Kidney (tissue), 14 donors: ENCODE data around the gene CCDC12. TPM values are rescaled to one million over a fixed set of nuclear protein-coding genes. Genes with fewer than 3 reads are reported as not detected.

ENCODE experiments used
- DNase-seq, 5 donors: peaks; one replicate each; pipeline ENCODE4 v3.0.0-alpha.2; 2013 to 2020
- FAIRE-seq: peaks from 2 replicates; lab custom pipeline; 2012; peaks lifted over from hg19 to GRCh38; lab: Jason Lieb, UNC
- H3K27ac ChIP-seq, 2 donors: one replicate each; pipeline ENCODE4 v1.7.0; 2013; ENCODE audit warnings: low read depth in 2 of 2, low read length in 2 of 2, inconsistent platforms in 1 of 2
- H3K27me3 ChIP-seq: one replicate; pipeline ENCODE4 v1.7.1; 2013; ENCODE audit warnings: low read length, inconsistent platforms; ENCODE audit not compliant: control insufficient read depth, insufficient read depth
- H3K36me3 ChIP-seq, 3 donors: one replicate each; pipeline versions ENCODE4 v1.7.0 to v1.7.1; 2013; ENCODE audit warnings: low read length in 3 of 3, control low read depth in 1 of 3, inconsistent platforms in 1 of 3; ENCODE audit not compliant: insufficient read depth in 3 of 3, control insufficient read depth in 2 of 3
- H3K4me1 ChIP-seq, 3 donors: one replicate each; pipeline versions ENCODE4 v1.7.0 to v1.7.1; 2013; ENCODE audit warnings: low read length in 3 of 3, inconsistent platforms in 1 of 3, low read depth in 1 of 3; ENCODE audit not compliant: control insufficient read depth in 2 of 3, insufficient read depth in 2 of 3
- H3K4me3 ChIP-seq, 3 donors: one replicate each; pipeline versions ENCODE4 v1.7.0 to v1.8.1; 2013; ENCODE audit warnings: low read length in 3 of 3, control low read depth in 1 of 3, inconsistent platforms in 1 of 3
- H3K9ac ChIP-seq, 3 donors: one replicate each; pipeline versions ENCODE4 v1.7.0 to v1.7.1; 2013; ENCODE audit warnings: low read length in 3 of 3, control low read depth in 1 of 3, inconsistent platforms in 1 of 3
- H3K9me3 ChIP-seq, 3 donors: one replicate each; pipeline versions ENCODE4 v1.7.0 to v1.7.1; 2013; ENCODE audit warnings: low read length in 3 of 3, control low read depth in 1 of 3, inconsistent platforms in 1 of 3; ENCODE audit not compliant: control insufficient read depth in 2 of 3, insufficient read depth in 1 of 3
- CTCF ChIP-seq: IDR thresholded peaks from 3 replicates; pipeline ENCODE4 v1.5.1; 2012; ENCODE audit warnings: mild to moderate bottlenecking, moderate library complexity, borderline replicate concordance; ENCODE audit not compliant: insufficient read depth; ENCODE audit errors: extremely low read depth
- intact Hi-C: fragments of 100-400 bp; cut with DNase I; formaldehyde crosslinking; loops from one replicate; pipeline ENCODE4 v1.11.1; 2022
- polyA plus RNA-seq: library from polyadenylated mRNA; stranded (reverse); fragments of 350-450 nt; fragmentation: Illumina TruSeq; extraction: RNeasy Lipid Tissue Mini Kit (QIAGEN cat#74804); gene quantifications from one replicate; pipeline ENCODE4 v1.2.3, GENCODE V29; 2014; ENCODE audit warnings: low read depth, low replicate concordance; ENCODE audit not compliant: insufficient read depth
- total RNA-seq: library from RNA; stranded (reverse); fragmentation: NEBNext Ultra II Directional; extraction: Animal tissue kit (Norgen Biotek cat#: 25700); gene quantifications from one replicate; pipeline ENCODE4 v1.2.1, GENCODE V29; 2021
- donor health status: control.
- donor health status: control.
- donor health status: control.
- donor health status: control.
- donor health status: control.
- donor health status: DM: yes; HTN: yes; CAD: no.
- donor health status: Normal renal cell carcinoma (clear cell type).

Gene CCDC12
- total and polyA plus RNA-seq, 2 donors from 2014 or later: 59.7 to 85.6 TPM

GRCh38 chr3:46958467-46959160 lies 17.9 kb downstream of the CCDC12 start:
- Histone ChIP-seq H3K4me3 (no peak overlapping the region), H3K4me1 (peaks cover 0 to 54% (median 46%) of the 10 kb centered on the region in 3 donors), H3K9me3 (no peaks in the 10 kb centered on the region), H3K27me3 (no peaks in the 10 kb centered on the region), H3K36me3 (no peaks in the 10 kb centered on the region), H3K9ac (peak overlapping the region in 2 of 3 donors; percentile 24 to 79), H3K27ac (peak overlapping the region; percentile 88 to 91)
- FAIRE-seq (no peak), DNase-seq (peak in 1 of 5 donors; percentile 24)
- no peak for TF ChIP-seq CTCF
- intact Hi-C loops: no loop called here

- H3K4me3 ChIP-seq: no peak overlapping the region
- H3K9ac ChIP-seq: peak overlapping the region in 1 of 3 donors; percentile 44
- H3K27me3 ChIP-seq: no peaks in the 10 kb centered on the region
- DNase-seq (peak in 2 of 5 donors; percentile 40 to 46), FAIRE-seq (no peak)
- H3K36me3 ChIP-seq: no peaks in the 10 kb centered on the region
- peaks cover 0 to 62% (median 43%) of the 10 kb centered on the region in 3 donors for H3K4me1 ChIP-seq
- intact Hi-C loops: no loop called here
- H3K9me3 ChIP-seq: no peaks in the 10 kb centered on the region
- H3K27ac ChIP-seq: peak overlapping the region; percentile 76 to 80
- TF ChIP-seq CTCF: no peak
Measured at GRCh38 chr3:46957092-46957820, 19.3 kb downstream of the CCDC12 start.

- H3K27me3 ChIP-seq: no peaks in the 10 kb centered on the region
- no peak for TF ChIP-seq CTCF
- peaks cover 0 to 55% (median 35%) of the 10 kb centered on the region in 3 donors for H3K4me1 ChIP-seq
- peak overlapping the region; percentile 76 to 80 for H3K27ac ChIP-seq
- H3K9ac ChIP-seq: peak overlapping the region in 2 of 3 donors; percentile 23 to 44
- no peaks in the 10 kb centered on the region for H3K9me3 ChIP-seq
- intact Hi-C loops: no loop called here
- peak in 1 of 5 donors; percentile 26 for DNase-seq
- H3K36me3 ChIP-seq: no peaks in the 10 kb centered on the region
- FAIRE-seq: no peak
- H3K4me3 ChIP-seq: no peak overlapping the region
Measured at GRCh38 chr3:46955801-46956259, 20.7 kb downstream of the CCDC12 start.
